ENCODE measurements around the gene ZNF473.
"Not testable (repeated sequence)": the region's sequence is repeated elsewhere in the genome, so short reads cannot be mapped to it uniquely, and the experiment has no call there.

Gene ZNF473

GRCh38 chr19:50098892-50099291 is 73.1 kb downstream of the ZNF473 start:
- not testable (repeated sequence) for DNase-seq (ENCODE audit: low read depth, low spot score)

- DNase-seq (ENCODE audit: low read depth, low spot score), result not testable (repeated sequence)
Observed at GRCh38 chr19:50099696-50100095, 73.9 kb downstream of the ZNF473 start.

GRCh38 chr19:50100946-50101345 is 75.1 kb downstream of the ZNF473 start:
- not testable (repeated sequence) for DNase-seq (ENCODE audit: low read depth, low spot score)

Measured in activated CD4-positive, CD25-positive, alpha-beta regulatory T cell treated with anti-CD3 and anti-CD28 coated beads, Interleukin-2, amount 50 U/mL, for 16 hours (primary cell).